HG02763 (cell line): Measurements from ENCODE around the gene TBC1D22A.
"Not testable (repeated sequence)": the region's sequence is repeated elsewhere in the genome, so short reads cannot be mapped to it uniquely, and the experiment has no call there.

Experiments
- ATAC-seq: cut with Tn5 transposase; IDR thresholded peaks from one replicate; pipeline ENCODE4 v1.9.1; 2021; ENCODE audit warnings: mild to moderate bottlenecking, moderate library complexity; ENCODE audit not compliant: unreplicated experiment

TBC1D22A gene

DNA sequence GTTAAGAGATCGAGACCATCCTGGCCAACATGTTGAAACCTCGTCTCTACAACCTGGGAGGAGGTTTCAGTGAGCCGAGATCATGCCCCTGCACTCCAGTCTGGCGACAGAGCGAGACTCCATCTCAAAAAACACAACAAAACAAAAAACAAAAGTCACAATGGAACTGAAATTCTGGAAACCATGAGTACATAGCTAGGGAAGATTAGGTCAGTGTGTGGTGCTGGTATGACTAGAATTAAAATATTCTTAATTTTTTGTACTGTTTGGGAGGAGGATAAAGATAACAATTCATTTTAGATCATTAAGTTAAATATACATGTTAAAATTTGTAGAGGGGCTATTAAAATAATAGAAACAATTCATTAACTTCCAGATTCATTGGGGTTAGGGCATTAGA, 344.4 kb downstream of the TBC1D22A start:
- ATAC-seq = no peak

DNA sequence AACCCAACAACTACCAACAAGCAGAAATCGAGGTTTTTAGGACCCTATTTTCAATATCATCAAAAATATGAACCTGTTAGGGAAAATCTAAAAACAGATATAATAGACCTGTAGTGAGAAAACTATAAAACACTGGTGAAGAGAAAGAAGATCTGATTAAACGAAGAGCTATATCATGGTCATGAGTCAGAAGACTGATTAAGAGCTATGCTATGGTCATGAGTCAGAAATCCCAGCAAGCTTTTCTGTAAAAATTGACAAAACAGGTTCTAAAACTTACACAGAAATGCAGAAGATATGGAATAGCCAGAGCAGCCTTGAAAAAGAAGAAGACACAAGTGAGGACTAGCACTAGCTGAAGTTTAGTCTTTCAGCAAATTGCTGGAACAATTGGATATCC, 345.0 kb downstream of the TBC1D22A start:
- ATAC-seq = no peak

DNA sequence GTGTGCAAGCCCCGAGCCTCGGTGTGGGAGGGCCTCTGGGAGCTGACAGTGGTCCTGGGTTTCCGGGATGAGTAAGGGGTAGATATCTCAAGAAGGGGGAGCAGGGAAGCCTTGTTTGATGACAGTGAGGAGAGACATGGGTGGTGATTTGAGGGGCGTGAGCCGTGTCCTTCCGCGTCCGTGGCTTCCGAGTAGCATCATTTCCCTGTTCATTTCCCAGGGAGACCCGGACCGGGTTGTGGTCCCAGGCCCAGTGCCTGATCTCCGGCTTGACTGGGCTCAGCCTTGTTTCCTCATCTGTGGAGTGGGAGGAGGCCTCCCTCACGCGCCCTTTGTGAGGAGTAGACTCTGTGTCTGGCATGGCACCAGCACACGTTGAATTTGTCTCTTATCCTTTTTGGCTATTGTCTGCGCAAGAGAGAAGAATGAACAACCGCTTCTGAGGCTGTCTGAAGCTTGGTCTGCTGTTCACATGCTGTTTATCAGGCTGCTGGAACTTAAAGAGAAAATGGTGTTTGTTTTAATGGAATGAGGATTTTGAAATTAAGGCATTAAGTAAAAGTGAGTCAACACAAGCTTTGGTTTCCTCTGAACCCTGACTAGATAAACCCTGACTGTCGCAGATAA, 348.5 kb downstream of the TBC1D22A start:
- no peak for ATAC-seq

DNA sequence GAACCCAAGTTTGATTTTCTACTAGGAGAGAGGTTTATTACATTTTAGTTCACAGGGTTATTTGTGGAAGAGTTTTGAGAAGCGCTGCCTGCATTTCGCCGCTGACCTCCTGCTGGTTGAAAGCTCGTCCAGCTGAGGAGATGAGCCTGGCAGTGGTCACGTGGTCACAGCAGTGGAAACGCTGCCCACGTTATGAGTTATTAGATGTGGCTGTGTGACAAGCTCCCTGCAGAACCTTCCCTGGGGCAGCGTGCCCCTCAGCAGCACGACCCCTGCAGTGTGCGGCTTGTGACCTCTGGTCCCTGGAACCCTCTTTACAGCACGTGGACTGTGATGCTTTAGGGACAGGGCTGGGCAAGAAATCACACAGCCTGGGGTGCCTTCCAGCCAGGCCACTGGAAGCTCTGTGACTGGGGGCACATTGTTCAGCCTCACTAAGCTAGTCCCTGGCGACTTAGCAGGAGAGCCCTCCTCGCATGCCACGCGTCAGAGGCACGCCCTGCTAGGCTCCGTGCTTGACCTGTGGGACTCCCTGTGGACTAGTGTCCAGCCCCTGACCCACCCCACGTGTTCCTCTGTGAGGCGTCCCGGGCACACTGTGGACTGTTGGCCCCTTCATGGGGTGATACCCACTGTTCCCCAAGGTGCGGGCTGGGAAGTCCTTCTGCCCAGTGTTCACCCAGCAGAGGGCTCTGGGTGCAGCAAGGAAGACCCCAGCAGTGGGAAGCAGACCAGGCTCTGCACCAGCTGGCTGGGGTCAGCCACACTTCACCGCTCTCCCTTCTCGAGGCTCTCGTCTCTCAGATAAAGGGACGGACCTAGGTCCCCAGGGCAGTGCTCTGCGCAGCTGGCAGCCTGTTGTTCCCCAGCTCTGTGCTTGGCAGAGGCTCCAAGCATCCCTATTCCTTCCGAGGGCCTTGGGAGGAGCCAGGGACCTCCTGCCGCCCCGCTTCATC, 349.5 kb downstream of the TBC1D22A start:
- no peak for ATAC-seq

GRCh38 chr22:47112582-47112965, 350.1 kb downstream of the TBC1D22A start:
- ATAC-seq = no peak

GRCh38 chr22:47112994-47113852, 350.8 kb downstream of the TBC1D22A start:
- no peak for ATAC-seq

DNA sequence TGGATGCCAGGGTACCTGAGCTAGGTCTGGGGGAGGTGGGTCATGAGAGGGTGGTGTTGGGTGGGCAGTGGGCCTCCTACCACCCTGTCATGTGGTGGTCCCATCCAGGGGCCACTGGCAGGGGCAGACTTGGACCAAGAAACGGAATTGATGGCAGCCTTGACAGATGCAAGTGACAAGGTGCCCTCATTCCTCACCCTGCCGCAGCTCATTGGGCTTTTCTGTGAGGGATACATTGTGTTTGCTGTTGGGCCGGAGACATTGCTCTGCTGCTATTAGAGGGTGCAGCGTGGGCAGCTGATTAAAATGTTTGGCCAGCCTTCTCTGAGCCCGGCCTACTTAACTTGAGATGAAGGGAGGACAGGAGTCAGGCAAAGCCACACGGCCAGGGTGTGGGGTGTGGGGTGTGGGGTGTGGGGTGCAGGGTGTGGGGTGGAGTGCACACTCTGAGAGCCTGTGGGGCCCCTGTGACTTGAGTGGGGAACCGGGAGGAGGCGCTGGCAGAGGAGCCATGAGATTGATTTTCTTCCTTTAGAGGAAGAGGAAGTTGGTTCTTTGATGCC, 351.5 kb downstream of the TBC1D22A start:
- no peak for ATAC-seq

- ATAC-seq = no peak
Measured at GRCh38 chr22:47114813-47115517, 352.5 kb downstream of the TBC1D22A start.

- no peak for ATAC-seq
Measured at GRCh38 chr22:47115518-47115890, 353.1 kb downstream of the TBC1D22A start.

- ATAC-seq = no peak
Measured at GRCh38 chr22:47115921-47116320, 353.5 kb downstream of the TBC1D22A start.

DNA sequence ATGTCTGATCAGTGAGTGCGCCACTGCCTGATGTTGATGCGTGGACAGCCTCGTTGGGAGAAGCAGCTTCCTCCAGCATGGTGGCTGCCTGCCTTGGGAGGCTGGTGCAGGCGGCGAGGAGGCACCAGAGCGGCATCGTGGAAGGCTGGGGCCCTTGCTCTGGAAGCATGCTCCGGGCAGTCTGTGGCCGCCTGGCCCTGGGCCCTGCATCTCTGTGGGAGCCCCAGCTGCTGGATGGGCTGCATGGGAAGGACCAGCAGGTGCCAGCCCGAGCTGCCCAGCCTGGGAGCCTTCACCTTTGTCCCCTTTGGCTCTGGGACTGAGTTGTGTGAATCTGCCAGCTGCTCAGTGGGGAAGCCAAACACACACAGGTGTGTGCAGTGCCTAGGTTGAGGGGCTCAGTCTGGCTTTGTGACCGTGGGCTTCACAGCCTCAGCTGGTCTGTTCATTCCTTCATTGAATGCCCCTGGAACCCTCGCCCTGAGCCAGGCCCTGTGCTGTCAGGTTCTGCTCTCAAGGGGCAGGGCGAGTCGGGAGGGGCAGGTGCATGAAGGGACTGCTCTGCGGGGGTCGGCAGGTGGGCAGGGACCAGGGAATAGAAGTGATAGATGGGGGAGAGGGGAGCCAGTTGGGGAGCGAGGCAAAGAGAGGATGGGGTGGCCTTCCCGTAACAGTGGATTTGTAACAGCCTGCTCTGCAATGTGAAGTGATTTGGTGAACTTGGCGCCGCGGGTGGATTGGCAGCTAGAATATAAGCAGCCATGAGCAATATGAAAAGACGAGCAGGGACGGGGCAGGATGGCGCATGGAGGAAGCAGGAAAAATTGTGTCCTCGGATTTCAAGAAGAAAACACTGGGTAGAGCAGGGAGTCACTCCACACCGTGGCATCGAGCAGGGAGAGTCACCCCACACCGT, 354.2 kb downstream of the TBC1D22A start:
- ATAC-seq = no peak

DNA sequence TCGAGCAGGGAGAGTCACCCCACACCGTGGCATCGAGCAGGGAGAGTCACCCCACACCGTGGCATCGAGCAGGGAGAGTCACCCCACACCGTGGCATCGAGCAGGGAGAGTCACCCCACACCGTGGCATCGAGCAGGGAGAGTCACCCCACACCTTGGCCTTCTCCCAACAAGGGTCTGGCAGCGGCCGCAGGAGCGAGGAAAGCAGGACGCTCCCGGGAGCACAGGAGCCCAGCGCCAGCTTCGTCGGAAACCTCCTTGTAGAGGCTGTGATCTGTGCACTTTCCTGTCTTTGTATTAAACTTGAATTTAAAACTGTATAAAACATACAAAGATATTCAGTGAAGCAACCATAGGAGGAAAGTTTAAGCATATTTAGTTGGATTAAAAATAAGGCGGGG, 355.0 kb downstream of the TBC1D22A start:
- not testable (repeated sequence) for ATAC-seq

DNA sequence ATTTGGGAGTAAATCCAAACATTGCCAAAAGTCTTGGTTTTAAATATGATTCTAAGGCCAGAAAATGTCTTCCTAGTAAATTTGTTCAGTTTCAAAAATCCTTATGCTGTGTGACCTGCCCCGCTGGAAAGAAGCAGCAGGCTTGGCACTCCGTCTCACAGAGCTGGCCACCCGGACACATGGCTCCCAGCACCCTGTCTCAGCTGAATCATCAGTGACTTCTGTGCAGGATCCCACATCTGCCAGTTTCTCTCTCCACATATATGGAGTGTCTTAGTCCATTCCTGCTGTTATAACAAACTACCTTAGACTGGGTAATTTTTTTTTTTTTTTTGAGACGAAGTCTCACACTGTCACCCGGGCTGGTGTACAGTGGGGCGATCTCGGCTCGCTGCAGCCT, 356.7 kb downstream of the TBC1D22A start:
- ATAC-seq = no peak

GRCh38 chr22:47120399-47120798, 357.9 kb downstream of the TBC1D22A start:
- ATAC-seq = no peak

- ATAC-seq = no peak
Measured at GRCh38 chr22:47121791-47122190, 359.3 kb downstream of the TBC1D22A start.

DNA sequence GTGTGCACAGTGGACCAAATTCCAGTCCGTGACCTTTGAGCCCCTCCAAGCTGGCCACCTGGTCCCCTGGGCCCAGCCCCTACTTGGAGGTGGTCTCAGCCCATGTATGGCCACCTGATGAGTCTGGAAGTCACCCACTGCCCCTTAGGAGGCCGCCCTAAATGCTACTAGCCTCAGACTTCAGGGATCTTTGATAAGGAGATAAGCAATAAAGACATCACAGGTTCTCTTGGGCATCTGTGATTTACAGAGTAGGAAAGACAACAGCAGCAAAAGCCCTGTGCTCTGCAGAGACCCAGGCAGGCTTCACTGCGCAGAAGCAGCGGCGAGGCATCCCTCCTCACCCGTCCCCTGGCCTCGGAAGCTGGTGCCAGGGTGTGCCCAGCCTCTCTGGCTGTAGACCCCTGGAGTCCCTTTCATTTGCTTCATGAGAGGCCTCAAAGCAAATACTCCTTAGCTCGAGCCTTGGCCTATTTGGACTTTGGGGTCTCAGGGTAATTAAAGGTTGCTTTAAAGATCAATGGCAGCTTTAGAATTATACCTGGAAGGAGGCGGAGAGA, 360.1 kb downstream of the TBC1D22A start:
- ATAC-seq = no peak

GRCh38 chr22:47123006-47123826, 360.8 kb downstream of the TBC1D22A start:
- ATAC-seq = no peak

- no peak for ATAC-seq
Measured at GRCh38 chr22:47123827-47124442, 361.5 kb downstream of the TBC1D22A start.
